Measurements from ENCODE around the gene TBC1D9B.
A peak's percentile ranks its signal among the peaks of the same experiment; 100 is the strongest.

The TBC1D9B gene

DNA sequence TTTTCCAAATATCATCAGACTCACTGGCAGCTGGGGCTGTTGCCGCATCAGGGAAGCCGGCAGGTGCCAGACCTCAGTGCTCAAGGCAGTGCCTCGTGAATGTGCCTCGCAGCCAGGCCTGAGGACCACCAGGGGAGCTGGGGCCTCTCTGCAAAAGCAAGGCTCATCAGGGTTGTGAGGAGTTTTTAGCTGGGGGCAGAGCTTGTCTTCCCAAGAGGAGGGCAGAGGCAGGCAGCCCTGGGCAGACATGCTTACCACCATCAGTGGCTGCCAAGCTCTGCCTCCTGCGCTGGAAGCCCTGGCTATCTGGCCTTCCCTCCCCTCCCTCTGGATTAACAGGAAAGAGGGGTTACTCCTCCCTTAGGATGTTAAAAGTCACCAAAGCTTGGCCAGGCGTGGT, 8.8 kb upstream of the TBC1D9B start:
- no peak overlapping the region for H3K27ac ChIP-seq

DNA sequence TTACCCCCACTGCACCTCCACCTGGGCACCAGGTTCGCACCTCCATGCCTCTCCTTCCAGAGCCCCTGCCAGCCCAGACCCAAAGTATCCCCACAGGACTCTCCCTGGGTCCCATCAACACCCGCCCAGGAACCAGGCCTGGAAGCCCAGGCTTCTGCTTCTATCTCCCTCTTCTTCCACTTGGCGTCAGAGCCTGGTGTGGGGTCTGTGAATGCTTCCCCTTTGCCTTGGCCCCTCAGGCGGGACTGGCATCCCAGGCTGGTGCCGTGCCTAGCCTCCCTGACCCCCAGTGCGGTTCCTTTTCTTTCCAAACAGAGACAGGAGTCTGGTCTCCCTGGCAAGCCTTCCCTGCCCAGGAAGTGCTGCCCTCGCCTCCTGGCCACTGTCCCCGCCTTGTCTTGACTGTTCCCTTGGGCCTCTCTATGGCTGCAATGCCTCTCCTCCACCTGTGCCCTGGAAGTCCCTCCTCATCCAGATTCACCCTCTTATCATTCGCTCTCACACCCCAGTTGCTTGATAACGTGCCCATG, 7.8 kb upstream of the TBC1D9B start:
- TF ChIP-seq, protein P1, sequence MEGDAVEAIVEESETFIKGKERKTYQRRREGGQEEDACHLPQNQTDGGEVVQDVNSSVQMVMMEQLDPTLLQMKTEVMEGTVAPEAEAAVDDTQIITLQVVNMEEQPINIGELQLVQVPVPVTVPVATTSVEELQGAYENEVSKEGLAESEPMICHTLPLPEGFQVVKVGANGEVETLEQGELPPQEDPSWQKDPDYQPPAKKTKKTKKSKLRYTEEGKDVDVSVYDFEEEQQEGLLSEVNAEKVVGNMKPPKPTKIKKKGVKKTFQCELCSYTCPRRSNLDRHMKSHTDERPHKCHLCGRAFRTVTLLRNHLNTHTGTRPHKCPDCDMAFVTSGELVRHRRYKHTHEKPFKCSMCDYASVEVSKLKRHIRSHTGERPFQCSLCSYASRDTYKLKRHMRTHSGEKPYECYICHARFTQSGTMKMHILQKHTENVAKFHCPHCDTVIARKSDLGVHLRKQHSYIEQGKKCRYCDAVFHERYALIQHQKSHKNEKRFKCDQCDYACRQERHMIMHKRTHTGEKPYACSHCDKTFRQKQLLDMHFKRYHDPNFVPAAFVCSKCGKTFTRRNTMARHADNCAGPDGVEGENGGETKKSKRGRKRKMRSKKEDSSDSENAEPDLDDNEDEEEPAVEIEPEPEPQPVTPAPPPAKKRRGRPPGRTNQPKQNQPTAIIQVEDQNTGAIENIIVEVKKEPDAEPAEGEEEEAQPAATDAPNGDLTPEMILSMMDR (conservative IDR thresholded peaks at IDR 0.05) = no peak
- TF ChIP-seq ZFX (IDR thresholded peaks at IDR 0.05) = no peak

More for the DNA sequence above, 8.8 kb upstream of the TBC1D9B start:
- TF ChIP-seq, protein P1 (conservative IDR thresholded peaks at IDR 0.05) = no peak
- no peak for TF ChIP-seq ZFX (IDR thresholded peaks at IDR 0.05)

DNA sequence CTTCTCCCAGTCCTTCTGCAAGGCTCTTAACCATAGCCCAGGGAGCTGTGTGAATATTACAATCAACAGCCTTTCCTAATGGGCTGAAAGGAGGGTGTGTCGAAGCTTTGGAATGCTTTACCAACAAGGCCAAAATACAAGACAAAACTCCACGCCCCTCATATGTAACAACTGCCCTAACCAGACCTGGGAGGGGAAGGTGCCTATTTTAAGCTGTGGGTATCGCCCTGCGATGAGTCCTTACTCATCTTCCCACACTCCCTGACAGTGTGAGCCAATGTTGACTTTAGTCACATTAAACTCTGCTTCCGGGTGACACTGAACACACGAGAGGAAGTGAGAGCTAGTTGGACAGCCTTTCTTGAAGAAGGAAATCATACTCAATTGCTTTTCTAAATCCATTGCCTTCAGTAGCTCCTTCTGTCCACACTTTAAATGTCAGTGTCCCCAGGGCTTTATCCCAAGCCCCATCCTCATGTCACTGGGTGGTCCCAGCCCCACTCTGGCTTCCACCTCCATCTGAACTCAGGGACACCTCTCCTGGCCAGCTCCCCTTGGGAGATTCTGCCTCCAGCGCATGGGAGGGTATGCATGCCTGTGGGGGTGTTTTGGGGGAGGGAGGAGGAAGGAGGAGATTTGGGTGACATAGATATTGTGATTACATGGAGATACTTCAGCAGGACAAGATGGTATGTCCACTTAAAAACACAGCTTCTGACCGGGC, 6.5 kb upstream of the TBC1D9B start:
- peak overlapping the region; percentile 84 for H3K27ac ChIP-seq
- TF ChIP-seq, protein P1 (conservative IDR thresholded peaks at IDR 0.05) = no peak

More for the DNA sequence above, 7.8 kb upstream of the TBC1D9B start:
- no peak overlapping the region; the same call in 1 of the 2 replicates for H3K27ac ChIP-seq

DNA sequence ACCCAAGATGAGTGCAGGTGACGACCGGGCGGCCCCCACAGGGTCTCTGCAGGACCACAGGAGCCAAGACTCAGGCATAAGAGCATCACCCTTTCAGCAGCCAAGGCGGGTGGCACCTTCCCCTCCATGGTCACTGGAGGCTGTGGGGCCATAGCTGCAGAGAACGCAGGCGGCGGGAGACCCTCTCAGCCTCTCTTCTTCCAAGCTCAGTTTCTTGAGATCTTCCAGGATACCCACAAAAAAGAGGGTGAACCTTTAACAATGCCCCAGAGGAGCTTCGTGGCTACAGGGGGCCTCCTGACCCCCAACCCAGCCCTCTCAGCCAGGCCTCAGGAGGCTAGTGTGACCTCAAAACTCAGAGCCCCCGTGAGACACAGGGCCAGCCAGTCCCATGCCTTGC, 5.8 kb upstream of the TBC1D9B start:
- TF ChIP-seq ZFX (IDR thresholded peaks at IDR 0.05) = no peak
- TF ChIP-seq, protein P1 (conservative IDR thresholded peaks at IDR 0.05) = no peak
- peak overlapping the region; percentile 84 for H3K27ac ChIP-seq

DNA sequence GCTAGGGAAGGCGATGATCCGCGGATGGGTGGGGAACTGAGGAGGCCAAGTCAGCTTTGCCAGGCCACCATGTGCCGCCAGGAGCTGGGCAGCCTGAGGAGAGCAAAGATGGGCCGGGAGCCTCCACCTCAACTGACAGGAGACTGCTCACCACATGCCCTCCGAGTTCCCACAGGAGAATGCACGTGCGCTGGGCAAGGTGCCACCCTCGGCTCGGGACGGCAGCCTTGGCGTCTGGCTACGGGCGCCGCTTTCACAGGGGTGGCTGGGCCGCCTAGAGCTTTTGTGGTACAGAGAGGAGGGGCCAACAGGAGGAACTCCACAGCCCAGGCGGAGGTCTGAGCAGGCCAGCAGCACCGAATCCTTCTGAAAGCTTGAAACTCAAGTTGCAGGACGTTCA, 5.3 kb upstream of the TBC1D9B start:
- peak overlapping the region; percentile 84 for H3K27ac ChIP-seq
- TF ChIP-seq, protein P1 (conservative IDR thresholded peaks at IDR 0.05) = no peak
- TF ChIP-seq ZFX (IDR thresholded peaks at IDR 0.05) = no peak

DNA sequence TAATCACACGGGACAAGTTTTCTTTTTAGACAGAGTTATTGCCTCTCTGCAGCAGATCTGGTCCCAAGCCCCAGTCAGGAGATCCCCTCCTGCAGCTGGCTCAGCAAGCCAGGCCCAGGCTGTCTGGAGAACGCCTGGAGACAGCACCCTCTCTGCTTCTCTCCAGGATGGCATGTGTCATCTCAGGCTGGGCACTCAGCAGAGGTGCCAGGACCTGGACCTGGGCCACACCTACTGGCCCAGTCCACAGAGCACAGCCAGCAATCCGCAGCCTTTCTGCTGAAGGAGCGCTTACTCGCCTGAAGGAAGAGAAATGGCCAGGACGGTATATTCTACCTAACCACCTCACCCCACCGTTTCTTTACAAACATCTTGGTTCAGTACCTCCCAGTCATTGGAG, 4.7 kb upstream of the TBC1D9B start:
- TF ChIP-seq, protein P1 (conservative IDR thresholded peaks at IDR 0.05) = no peak
- no peak for TF ChIP-seq ZFX (IDR thresholded peaks at IDR 0.05)
- peak overlapping the region; percentile 84 for H3K27ac ChIP-seq

DNA sequence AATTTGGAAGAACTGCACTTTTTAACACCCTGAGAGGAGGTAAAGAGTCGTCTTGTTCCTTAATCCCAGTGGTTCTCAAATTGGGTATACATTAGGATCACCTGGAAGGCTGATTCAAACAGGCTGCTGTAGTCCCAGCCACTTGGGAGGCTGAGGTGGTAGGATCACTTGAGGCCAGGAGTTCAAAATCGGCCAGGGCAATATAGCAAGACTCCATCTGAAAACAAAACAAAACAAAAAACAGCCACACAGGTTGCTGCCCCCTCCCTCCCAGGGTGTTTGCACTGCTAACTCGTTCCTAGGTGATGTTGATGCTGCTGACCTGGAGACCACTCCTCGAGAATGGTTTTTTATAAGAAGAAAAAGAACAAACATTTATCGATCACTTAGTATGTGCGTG, 1.5 kb upstream of the TBC1D9B start:
- TF ChIP-seq ZFX (IDR thresholded peaks at IDR 0.05) = no peak
- TF ChIP-seq, protein P1 (conservative IDR thresholded peaks at IDR 0.05) = no peak
- no peak overlapping the region for H3K27ac ChIP-seq

All from C4-2B (cell line).